HUDEP-2 (cell line): Measurements from ENCODE around the gene ERVMER34-1.
A peak's percentile ranks its signal among the peaks of the same experiment; 100 is the strongest.

Experiments used
- DNase-seq, 76 experiments: peaks; one replicate each; lab custom pipeline; 2025; ENCODE audit not compliant: unreplicated experiment in 76 of 76; lab: John Stamatoyannopoulos, UW

Gene ERVMER34-1

GRCh38 chr4:52721968-52722815 lies 29.0 kb downstream of the ERVMER34-1 start:
- peak in 74 of 76 experiments; percentile 57 to 93 (median 87) for DNase-seq

- peak in 15 of 76 experiments; percentile 1 to 44 (median 12) for DNase-seq
These were observed 33.1 kb downstream of the ERVMER34-1 start for GRCh38 chr4:52718123-52718522.

- peak in 6 of 76 experiments; percentile 1 to 15 (median 7) for DNase-seq
These were observed 34.7 kb downstream of the ERVMER34-1 start for GRCh38 chr4:52716364-52717151.

- no peak for DNase-seq
These were observed 35.3 kb downstream of the ERVMER34-1 start for GRCh38 chr4:52715914-52716313.

- DNase-seq: peak in 3 of 76 experiments; percentile 12 to 40 (median 31)
These were observed 35.8 kb downstream of the ERVMER34-1 start for GRCh38 chr4:52715255-52715897.

- peak in 57 of 76 experiments; percentile 1 to 73 (median 23) for DNase-seq
These were observed 36.5 kb downstream of the ERVMER34-1 start for GRCh38 chr4:52714597-52715254.

GRCh38 chr4:52713456-52713937 lies 37.7 kb downstream of the ERVMER34-1 start:
- peak in 39 of 76 experiments; percentile 1 to 44 (median 20) for DNase-seq

- peak; percentile 31 to 98 (median 95) for DNase-seq
These were observed 38.7 kb downstream of the ERVMER34-1 start for GRCh38 chr4:52712251-52713130.

- DNase-seq: no peak
These were observed 39.4 kb downstream of the ERVMER34-1 start for GRCh38 chr4:52711834-52712250.

- peak in 2 of 76 experiments; percentile 4 to 9 for DNase-seq
These were observed 40.0 kb downstream of the ERVMER34-1 start for GRCh38 chr4:52711272-52711671.

GRCh38 chr4:52709155-52709554 lies 42.1 kb downstream of the ERVMER34-1 start:
- no peak for DNase-seq

- DNase-seq: no peak
These were observed 46.6 kb downstream of the ERVMER34-1 start for GRCh38 chr4:52704661-52705060.

GRCh38 chr4:52704133-52704532 lies 47.1 kb downstream of the ERVMER34-1 start:
- DNase-seq: no peak

GRCh38 chr4:52701207-52701606 lies 50.0 kb downstream of the ERVMER34-1 start:
- no peak for DNase-seq

GRCh38 chr4:52694936-52695335 lies 56.3 kb downstream of the ERVMER34-1 start:
- no peak for DNase-seq

- DNase-seq: no peak
These were observed 57.7 kb downstream of the ERVMER34-1 start for GRCh38 chr4:52693492-52693891.
